GM06990 (cell line): ENCODE measurements around the gene ANXA7.

ENCODE experiments used
- DNase-seq: peaks from one replicate; pipeline ENCODE4 v3.0.0-alpha.2; 2011; ENCODE audit not compliant: insufficient read length; ENCODE audit errors: extremely low read depth
- H3K27me3 ChIP-seq: replicated peaks from 2 replicates; pipeline ENCODE4 v1.6.0; 2011; ENCODE audit warnings: low read length; ENCODE audit not compliant: control insufficient read depth, insufficient read depth
- H3K36me3 ChIP-seq: 2 replicates; pipeline ENCODE4 v1.5.1; 2011; ENCODE audit warnings: low read length; ENCODE audit not compliant: control insufficient read depth, insufficient read depth
- H3K4me3 ChIP-seq: replicated peaks from 2 replicates; pipeline ENCODE4 v1.5.1; 2011; ENCODE audit warnings: low read depth, mild to moderate bottlenecking, control low read depth, low read length
- TF ChIP-seq, protein P1 (sequence below): IDR thresholded peaks from 2 replicates; pipeline ENCODE4 v1.5.1; 2011; ENCODE audit warnings: low read length, control low read depth, mild to moderate bottlenecking, inconsistent platforms; ENCODE audit not compliant: insufficient read depth, poor library complexity, severe bottlenecking

ANXA7 gene

DNA sequence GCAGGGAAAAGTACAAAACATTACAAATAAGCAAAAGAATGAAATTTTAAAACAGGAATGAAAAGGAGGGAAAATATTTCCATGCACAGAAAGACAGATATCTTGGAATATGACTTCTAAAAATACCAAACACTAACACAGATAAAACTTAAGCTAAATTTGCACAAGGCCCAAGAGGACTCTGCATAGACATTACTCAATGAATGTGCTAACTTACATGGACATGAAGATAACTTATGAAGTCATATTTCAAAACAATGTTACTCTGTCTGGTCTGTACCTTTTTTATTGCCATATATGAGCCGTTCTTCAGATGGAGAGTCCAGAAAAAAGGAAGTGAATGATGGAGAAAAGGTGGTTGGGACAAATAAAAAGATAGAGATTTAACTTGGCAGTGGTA, 34.5 kb upstream of the ANXA7 start:
- Histone ChIP-seq H3K36me3 (peaks cover 1% of the 10 kb centered on the region; the same call in 1 of the 2 replicates), H3K4me3 (no peak overlapping the region), H3K27me3 (no peaks in the 10 kb centered on the region)
- no peak for DNase-seq
- TF ChIP-seq, protein P1, sequence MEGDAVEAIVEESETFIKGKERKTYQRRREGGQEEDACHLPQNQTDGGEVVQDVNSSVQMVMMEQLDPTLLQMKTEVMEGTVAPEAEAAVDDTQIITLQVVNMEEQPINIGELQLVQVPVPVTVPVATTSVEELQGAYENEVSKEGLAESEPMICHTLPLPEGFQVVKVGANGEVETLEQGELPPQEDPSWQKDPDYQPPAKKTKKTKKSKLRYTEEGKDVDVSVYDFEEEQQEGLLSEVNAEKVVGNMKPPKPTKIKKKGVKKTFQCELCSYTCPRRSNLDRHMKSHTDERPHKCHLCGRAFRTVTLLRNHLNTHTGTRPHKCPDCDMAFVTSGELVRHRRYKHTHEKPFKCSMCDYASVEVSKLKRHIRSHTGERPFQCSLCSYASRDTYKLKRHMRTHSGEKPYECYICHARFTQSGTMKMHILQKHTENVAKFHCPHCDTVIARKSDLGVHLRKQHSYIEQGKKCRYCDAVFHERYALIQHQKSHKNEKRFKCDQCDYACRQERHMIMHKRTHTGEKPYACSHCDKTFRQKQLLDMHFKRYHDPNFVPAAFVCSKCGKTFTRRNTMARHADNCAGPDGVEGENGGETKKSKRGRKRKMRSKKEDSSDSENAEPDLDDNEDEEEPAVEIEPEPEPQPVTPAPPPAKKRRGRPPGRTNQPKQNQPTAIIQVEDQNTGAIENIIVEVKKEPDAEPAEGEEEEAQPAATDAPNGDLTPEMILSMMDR = no peak

DNA sequence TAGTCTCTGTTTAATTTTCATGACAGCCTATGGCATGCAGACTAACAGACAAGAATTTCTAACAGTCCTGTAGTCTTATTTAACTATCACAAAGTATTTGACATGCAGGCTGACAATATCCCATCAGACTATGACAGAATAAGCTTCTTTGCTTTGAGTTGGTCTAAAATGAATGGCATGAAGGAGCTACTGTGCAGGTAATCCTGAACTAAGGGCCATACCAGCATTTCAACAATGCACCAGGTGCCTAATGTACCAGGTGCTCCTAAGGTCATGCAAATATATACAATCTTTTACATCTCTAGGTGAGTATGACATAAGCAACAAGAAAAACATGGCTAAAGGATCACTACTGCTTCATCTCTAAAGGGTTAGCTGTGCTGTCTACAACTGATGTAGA, 33.1 kb upstream of the ANXA7 start:
- TF ChIP-seq, protein P1 = no peak
- no peaks in the 10 kb centered on the region for H3K27me3 ChIP-seq
- no peak overlapping the region for H3K4me3 ChIP-seq
- peaks cover 1% of the 10 kb centered on the region; the same call in 1 of the 2 replicates for H3K36me3 ChIP-seq
- no peak for DNase-seq

DNA sequence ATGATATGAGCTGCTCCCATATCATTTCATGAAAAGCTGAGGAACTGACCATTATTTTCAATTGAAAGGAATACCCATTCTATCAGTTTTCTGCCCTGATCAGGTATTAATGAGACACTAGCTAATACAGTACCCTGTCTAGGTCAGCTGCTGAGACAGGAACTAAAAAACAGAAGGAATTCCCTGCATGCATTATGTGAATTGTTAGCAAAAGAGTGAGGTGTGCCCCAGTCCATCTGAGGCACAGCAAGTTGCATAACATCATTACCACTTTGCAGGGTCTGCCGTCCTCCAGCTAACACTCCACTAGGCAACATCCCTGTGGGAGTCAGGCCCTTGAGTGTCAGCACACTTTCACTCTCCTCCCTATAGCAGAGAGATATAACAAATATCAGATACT, 30.6 kb upstream of the ANXA7 start:
- TF ChIP-seq, protein P1 = no peak
- peaks cover 1% of the 10 kb centered on the region; the same call in 1 of the 2 replicates for H3K36me3 ChIP-seq
- H3K4me3 ChIP-seq = no peak overlapping the region
- no peak for DNase-seq
- H3K27me3 ChIP-seq = no peaks in the 10 kb centered on the region

DNA sequence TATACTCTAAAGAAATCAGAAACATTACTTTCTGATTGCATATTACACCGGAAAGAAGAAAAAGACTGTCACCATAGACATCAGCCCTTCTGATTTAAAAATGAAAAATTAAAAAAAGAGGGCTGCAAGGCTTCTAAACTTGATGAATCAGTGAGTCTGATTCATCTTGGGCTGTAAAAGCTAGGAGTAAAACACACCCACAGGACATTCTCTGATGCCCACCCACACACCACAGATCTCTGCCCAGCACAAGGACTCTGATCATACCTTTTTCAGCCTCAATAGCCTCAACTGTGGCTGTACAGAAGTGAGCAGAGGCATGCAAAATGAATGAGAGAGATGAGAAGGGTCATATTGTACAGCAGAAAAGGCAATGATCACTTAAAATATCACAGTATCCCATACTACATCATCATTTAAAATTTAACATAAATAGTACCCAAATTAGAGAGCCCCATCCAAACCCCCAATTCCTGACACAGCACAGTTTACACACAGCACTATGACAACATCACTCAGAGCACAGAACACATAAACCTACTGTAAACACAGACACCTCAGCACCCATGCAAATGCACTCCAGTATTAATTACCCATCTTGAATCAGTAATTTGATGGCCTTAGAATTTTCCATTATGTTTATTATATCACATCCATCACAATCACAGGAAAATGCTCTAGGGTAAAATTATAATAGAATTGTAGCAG, 25.9 kb upstream of the ANXA7 start:
- peaks cover 5% of the 10 kb centered on the region for H3K36me3 ChIP-seq
- no peak overlapping the region for H3K4me3 ChIP-seq
- no peaks in the 10 kb centered on the region for H3K27me3 ChIP-seq
- TF ChIP-seq, protein P1 = no peak
- DNase-seq = no peak

DNA sequence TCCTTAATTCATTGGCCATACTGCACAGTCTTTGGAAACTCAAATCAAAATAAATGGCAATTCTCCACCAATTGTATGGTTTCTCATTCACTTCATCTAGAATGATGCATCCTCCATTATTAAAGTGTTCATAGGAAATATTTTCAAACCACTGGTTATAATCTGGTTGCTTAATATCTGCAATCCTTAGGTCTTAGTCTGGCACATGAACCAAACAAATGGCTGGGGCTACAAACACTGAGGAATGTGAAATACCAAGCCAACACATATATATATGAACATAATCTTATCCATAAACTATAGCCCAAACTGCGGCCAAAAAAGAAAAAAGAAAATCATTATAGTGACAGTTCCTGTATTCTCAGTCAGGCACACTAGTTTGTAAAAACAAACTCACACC, 25.2 kb upstream of the ANXA7 start:
- DNase-seq = no peak
- TF ChIP-seq, protein P1 = no peak
- Histone ChIP-seq H3K4me3 (no peak overlapping the region), H3K36me3 (peaks cover 3% of the 10 kb centered on the region), H3K27me3 (no peaks in the 10 kb centered on the region)

DNA sequence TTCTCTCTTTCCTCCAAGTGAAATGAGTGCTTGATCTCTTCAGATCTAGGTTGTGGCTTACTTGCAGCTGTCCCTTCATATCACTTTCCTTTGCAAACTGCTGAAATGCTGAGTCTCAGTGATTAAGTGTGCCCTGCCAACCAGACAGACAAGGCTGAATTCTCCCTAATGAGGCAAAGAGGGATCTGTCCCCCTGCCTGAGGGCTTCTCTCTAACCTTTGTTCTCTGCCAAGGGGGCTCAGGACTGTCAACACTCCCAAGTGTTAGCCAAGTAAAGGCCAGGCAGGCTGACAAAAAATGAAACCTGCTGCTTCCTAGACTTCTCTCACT, 19.6 kb upstream of the ANXA7 start, which contains the start of gene MSS51:
Gene MSS51 (minus strand): TSS at position 24 of the 330 bp plus-strand sequence. CDS start 5,277 bp downstream, outside the sequence.
- H3K36me3 ChIP-seq = peaks cover 3% of the 10 kb centered on the region
- H3K27me3 ChIP-seq = no peaks in the 10 kb centered on the region
- TF ChIP-seq, protein P1 = no peak
- DNase-seq = no peak
- no peak within 1 kb of the TSS for H3K4me3 ChIP-seq
